ENCODE results near the gene ZSWIM5.
"Not testable (repeated sequence)": the region's sequence is repeated elsewhere in the genome, so short reads cannot be mapped to it uniquely, and the experiment has no call there.

ZSWIM5 gene

GRCh38 chr1:45084562-45084961 is 121.8 kb downstream of the ZSWIM5 start:
- H3K27ac ChIP-seq, result no peak overlapping the region
- H3K27me3 ChIP-seq, result no peaks in the 10 kb centered on the region
- no peak for TF ChIP-seq CTCF (IDR thresholded peaks at IDR 0.05)
- no peaks in the 10 kb centered on the region for H3K36me3 ChIP-seq
- H3K4me3 ChIP-seq (ENCODE audit: low read depth in 1 of 2, low read length in 1 of 2), result no peak overlapping the region
- H3K4me1 ChIP-seq (ENCODE audit: control insufficient read depth in 1 of 2, insufficient read depth in 1 of 2, low read depth in 1 of 2, low read length in 1 of 2), result no peaks in the 10 kb centered on the region
- H3K9me3 ChIP-seq, result no peaks in the 10 kb centered on the region

GRCh38 chr1:45079533-45079932 is 126.9 kb downstream of the ZSWIM5 start:
- Histone ChIP-seq H3K36me3 (no peaks in the 10 kb centered on the region), H3K4me3 (ENCODE audit: low read depth in 1 of 2, low read length in 1 of 2) (no peak overlapping the region), H3K4me1 (ENCODE audit: control insufficient read depth in 1 of 2, insufficient read depth in 1 of 2, low read depth in 1 of 2, low read length in 1 of 2) (no peaks in the 10 kb centered on the region), H3K27ac (no peak overlapping the region), H3K27me3 (no peaks in the 10 kb centered on the region), H3K9me3 (no peaks in the 10 kb centered on the region)
- TF ChIP-seq CTCF (IDR thresholded peaks at IDR 0.05), result no peak

GRCh38 chr1:45076959-45077358 is 129.4 kb downstream of the ZSWIM5 start:
- H3K27me3 ChIP-seq; H3K36me3 ChIP-seq; H3K4me3 ChIP-seq (ENCODE audit: low read depth in 1 of 2, low read length in 1 of 2); H3K27ac ChIP-seq; H3K4me1 ChIP-seq (ENCODE audit: control insufficient read depth in 1 of 2, insufficient read depth in 1 of 2, low read depth in 1 of 2, low read length in 1 of 2); H3K9me3 ChIP-seq: not testable (repeated sequence)

GRCh38 chr1:45071567-45071966 is 134.8 kb downstream of the ZSWIM5 start:
- Histone ChIP-seq H3K27me3 (no peaks in the 10 kb centered on the region), H3K9me3 (no peaks in the 10 kb centered on the region), H3K27ac (no peak overlapping the region), H3K36me3 (no peaks in the 10 kb centered on the region), H3K4me1 (ENCODE audit: control insufficient read depth in 1 of 2, insufficient read depth in 1 of 2, low read depth in 1 of 2, low read length in 1 of 2) (no peaks in the 10 kb centered on the region), H3K4me3 (ENCODE audit: low read depth in 1 of 2, low read length in 1 of 2) (no peak overlapping the region)
- TF ChIP-seq CTCF (IDR thresholded peaks at IDR 0.05), result no peak

GRCh38 chr1:45067806-45068205 is 138.6 kb downstream of the ZSWIM5 start:
- Histone ChIP-seq H3K9me3 (no peaks in the 10 kb centered on the region), H3K36me3 (no peaks in the 10 kb centered on the region), H3K4me3 (ENCODE audit: low read depth in 1 of 2, low read length in 1 of 2) (no peak overlapping the region), H3K4me1 (ENCODE audit: control insufficient read depth in 1 of 2, insufficient read depth in 1 of 2, low read depth in 1 of 2, low read length in 1 of 2) (no peaks in the 10 kb centered on the region), H3K27me3 (no peaks in the 10 kb centered on the region), H3K27ac (no peak overlapping the region)
- TF ChIP-seq CTCF (IDR thresholded peaks at IDR 0.05), result no peak

GRCh38 chr1:45065083-45065482 is 141.3 kb downstream of the ZSWIM5 start:
- H3K27ac ChIP-seq, result no peak overlapping the region
- H3K36me3 ChIP-seq, result no peaks in the 10 kb centered on the region
- H3K4me1 ChIP-seq (ENCODE audit: control insufficient read depth in 1 of 2, insufficient read depth in 1 of 2, low read depth in 1 of 2, low read length in 1 of 2), result no peaks in the 10 kb centered on the region
- H3K27me3 ChIP-seq, result no peaks in the 10 kb centered on the region
- no peaks in the 10 kb centered on the region for H3K9me3 ChIP-seq
- H3K4me3 ChIP-seq (ENCODE audit: low read depth in 1 of 2, low read length in 1 of 2), result no peak overlapping the region
- TF ChIP-seq CTCF (IDR thresholded peaks at IDR 0.05), result no peak

GRCh38 chr1:45062463-45062862 is 143.9 kb downstream of the ZSWIM5 start:
- H3K27me3 ChIP-seq; H3K4me1 ChIP-seq (ENCODE audit: control insufficient read depth in 1 of 2, insufficient read depth in 1 of 2, low read depth in 1 of 2, low read length in 1 of 2); H3K9me3 ChIP-seq; H3K27ac ChIP-seq; H3K36me3 ChIP-seq; H3K4me3 ChIP-seq (ENCODE audit: low read depth in 1 of 2, low read length in 1 of 2): not testable (repeated sequence)

Data from neutrophil (primary cell).